GM12801 (cell line): ENCODE results near the gene STPG1.

Experiments
- CTCF ChIP-seq: IDR thresholded peaks from one replicate; pipeline ENCODE4 v1.5.1; 2011; ENCODE audit warnings: control low read depth; ENCODE audit not compliant: insufficient read length; ENCODE audit errors: extremely low read depth

The STPG1 gene

GRCh38 chr1:24331961-24332673 lies 81.5 kb downstream of the STPG1 start:
- no peak for TF ChIP-seq CTCF

DNA sequence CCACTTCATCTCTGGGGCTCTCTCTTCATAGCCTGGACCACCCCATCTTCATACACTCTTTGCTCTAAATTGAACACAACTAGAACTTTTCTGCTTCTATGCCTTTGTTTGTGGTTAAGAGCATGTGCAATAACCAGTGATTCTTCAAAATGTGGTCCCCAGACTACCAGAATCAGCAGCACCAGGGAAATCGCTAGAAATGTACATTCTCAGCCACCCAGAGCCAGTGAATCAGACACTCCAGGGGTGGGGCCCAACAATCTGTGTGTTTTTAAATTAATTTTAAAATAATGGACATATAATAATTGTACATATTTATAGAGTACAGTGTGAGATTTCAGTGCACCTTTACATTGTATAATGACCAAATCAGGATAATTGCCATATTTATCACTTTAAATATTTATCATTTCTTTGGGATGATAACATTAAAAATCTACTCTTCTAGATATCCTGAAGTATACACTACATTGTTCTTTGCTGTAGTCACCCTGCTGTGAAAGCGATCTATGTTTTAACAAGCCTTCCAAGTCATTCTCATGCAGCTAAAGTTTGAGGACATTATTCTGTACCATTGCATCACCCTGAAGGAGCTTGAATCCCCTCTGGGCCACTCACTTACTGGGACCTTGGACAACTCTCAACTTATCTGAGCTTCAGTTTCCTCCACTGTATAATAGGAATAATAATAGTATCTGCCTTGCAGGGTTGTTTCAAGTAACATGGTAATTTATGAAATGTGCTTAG lies 83.6 kb downstream of the STPG1 start:
- no peak for TF ChIP-seq CTCF

DNA sequence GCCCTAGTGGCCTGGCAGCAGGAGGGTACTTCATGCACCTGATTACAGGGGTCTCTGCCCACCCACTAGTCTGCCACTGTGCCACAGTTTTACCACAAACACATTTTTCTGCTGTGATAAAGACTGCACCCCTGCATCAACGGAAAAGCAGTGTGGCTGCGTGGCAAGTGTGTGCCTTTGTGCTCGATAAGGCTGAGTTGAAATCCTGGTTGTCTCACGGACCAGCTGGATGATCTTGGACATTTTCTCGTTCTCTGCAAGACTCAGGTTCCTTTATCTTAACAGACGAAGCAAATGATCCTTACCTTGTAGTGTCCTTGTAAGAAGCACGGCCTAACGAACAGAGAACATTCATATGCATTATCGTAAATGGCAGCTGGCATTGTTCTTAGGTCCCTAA lies 84.3 kb downstream of the STPG1 start:
- TF ChIP-seq CTCF: no peak

DNA sequence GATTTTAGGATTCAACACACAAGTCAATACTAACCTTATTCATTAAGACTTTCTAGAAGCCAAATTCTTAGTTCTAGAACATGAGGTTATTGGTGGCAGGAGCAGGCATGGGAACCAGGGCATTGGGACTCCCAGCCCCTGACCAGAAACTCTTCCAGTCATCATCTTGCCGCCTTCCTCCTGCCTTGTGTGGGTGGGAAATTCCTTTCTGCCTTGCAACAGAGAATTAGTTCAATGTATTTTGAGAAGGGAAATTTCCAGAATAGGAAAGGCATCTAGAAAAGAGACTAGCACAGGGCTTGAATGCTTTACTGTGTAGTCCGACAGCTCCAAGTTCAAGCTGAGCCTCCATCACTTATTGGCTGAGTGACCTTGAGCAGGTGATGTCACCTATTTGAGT lies 85.7 kb downstream of the STPG1 start:
- no peak for TF ChIP-seq CTCF

GRCh38 chr1:24327486-24327885 lies 86.1 kb downstream of the STPG1 start:
- TF ChIP-seq CTCF: no peak

DNA sequence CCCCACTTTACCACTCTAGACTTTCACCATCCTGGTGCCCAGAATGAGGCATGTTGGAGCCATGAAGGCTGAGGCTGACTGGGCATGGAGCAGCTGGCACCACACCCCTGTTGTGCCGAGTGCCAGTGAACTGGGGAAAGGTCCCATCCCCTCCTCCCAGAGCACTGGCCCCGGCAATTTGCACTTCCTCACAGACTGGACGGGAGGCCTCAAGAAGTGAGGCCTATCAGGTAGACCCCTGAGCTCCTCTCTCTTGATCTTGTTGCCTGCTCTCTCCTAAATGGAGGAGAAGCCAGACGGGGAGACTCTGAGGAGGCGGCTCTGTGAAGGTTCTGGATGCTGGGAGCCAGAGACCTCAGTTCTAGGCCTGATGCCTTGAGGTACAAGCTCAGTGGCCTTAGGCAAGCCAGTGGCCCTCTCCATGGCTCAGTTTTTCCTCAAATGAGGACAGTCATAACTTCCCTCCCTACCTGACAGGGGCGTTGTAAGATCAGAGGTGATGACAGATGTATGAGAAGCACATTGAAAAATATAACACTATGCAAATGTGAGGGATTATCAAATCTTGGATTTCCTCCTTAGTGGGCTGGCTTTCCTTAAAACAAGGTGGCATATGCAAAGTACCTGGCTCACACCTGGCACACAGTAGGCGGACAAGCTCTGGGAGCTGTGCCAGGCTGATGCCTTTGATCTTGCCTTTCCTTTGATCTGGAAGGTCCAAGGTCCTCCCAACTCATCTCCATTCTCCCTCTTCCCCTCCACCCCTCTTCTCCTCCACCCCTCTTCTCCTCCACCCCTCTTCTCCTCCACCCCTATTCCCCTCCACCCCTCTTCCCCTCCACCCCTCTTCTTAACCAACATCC lies 87.8 kb downstream of the STPG1 start:
- TF ChIP-seq CTCF: no peak

DNA sequence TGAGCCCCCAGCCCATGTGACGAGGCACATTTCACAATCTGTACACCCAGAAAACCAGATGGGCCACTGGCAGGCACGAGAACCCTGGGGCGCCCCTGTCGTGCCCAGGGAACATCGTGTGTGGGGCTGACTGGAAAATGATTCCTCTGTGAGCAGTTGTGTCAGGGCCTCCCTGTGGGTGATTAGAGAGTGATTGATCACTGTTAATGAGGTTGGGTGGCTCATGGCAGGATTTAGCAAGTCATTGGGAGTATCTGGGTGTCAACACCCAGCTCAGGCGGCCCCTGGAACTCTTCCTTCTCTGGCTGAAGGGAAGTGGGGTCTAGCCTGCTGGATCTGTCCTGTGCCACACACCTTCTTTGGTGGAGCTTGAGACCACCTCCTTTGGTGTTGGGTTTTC lies 88.7 kb downstream of the STPG1 start:
- TF ChIP-seq CTCF: no peak
